Keratinocyte (primary cell): ENCODE data around the gene SLC39A1. TPM values are rescaled to one million over a fixed set of nuclear protein-coding genes. Genes with fewer than 3 reads are reported as not detected.
A peak's percentile ranks its signal among the peaks of the same experiment; 100 is the strongest.

Source experiments
- DNase-seq: peaks from one replicate; pipeline ENCODE4 v3.0.0-alpha.2; 2011; ENCODE audit warnings: low read depth, missing footprints, low spot score
- FAIRE-seq: peaks from 2 replicates; lab custom pipeline; 2011; peaks lifted over from hg19 to GRCh38; lab: Jason Lieb, UNC
- H2AFZ ChIP-seq: 2 replicates; pipeline ENCODE4 v1.6.0; 2012; ENCODE audit warnings: low read length, control low read depth, inconsistent platforms; ENCODE audit not compliant: control insufficient read depth
- H3K27ac ChIP-seq: 2 replicates; pipeline ENCODE4 v1.5.1; 2011; ENCODE audit warnings: low read length; ENCODE audit not compliant: control insufficient read depth, insufficient read depth
- H3K27me3 ChIP-seq: 3 replicates; pipeline ENCODE4 v1.6.0; 2011; ENCODE audit warnings: low read length; ENCODE audit not compliant: control insufficient read depth, insufficient read depth; ENCODE audit errors: extremely low read depth
- H3K36me3 ChIP-seq, 2 experiments: 2 replicates in 1 of 2; 3 replicates in 1 of 2; pipeline ENCODE4 v1.5.1; 2011; ENCODE audit warnings: low read length in 2 of 2, mild to moderate bottlenecking in 1 of 2; ENCODE audit not compliant: control insufficient read depth in 2 of 2, insufficient read depth in 2 of 2; ENCODE audit errors: extremely low read depth in 1 of 2
- H3K4me1 ChIP-seq: 3 replicates; pipeline ENCODE4 v1.5.1; 2011; ENCODE audit warnings: low read length; ENCODE audit not compliant: control insufficient read depth, insufficient read depth; ENCODE audit errors: extremely low read depth
- H3K4me2 ChIP-seq: 3 replicates; pipeline ENCODE4 v1.6.0; 2011; ENCODE audit warnings: low read depth, low read length; ENCODE audit not compliant: control insufficient read depth, insufficient read depth; ENCODE audit errors: extremely low read depth
- H3K4me3 ChIP-seq, 3 experiments: fragments of 200-600 bp in 1 of 3; sonication (generic) in 1 of 3; 2 replicates in 2 of 3; 3 replicates in 1 of 3; pipeline ENCODE4 v1.5.1; 2011 to 2016; ENCODE audit warnings: low read length in 3 of 3, mild to moderate bottlenecking in 3 of 3, control low read depth in 2 of 3, inconsistent platforms in 1 of 3, low read depth in 1 of 3, mixed read lengths in 1 of 3, mixed run types in 1 of 3, moderate library complexity in 1 of 3; ENCODE audit not compliant: control insufficient read depth in 2 of 3, insufficient read depth in 2 of 3; ENCODE audit errors: extremely low read depth in 1 of 3
- H3K79me2 ChIP-seq: 2 replicates; pipeline ENCODE4 v1.6.0; 2012; ENCODE audit warnings: low read length; ENCODE audit not compliant: control insufficient read depth, insufficient read depth
- H3K9ac ChIP-seq: 3 replicates; pipeline ENCODE4 v1.6.0; 2011; ENCODE audit warnings: low read length; ENCODE audit not compliant: control insufficient read depth, insufficient read depth; ENCODE audit errors: extremely low read depth
- H3K9me1 ChIP-seq: 3 replicates; pipeline ENCODE4 v1.6.0; 2011; ENCODE audit warnings: low read length; ENCODE audit not compliant: control insufficient read depth, insufficient read depth; ENCODE audit errors: extremely low read depth
- H3K9me3 ChIP-seq: 2 replicates; pipeline ENCODE4 v1.5.1; 2012; ENCODE audit warnings: low read depth, low read length; ENCODE audit not compliant: control insufficient read depth
- H4K20me1 ChIP-seq: 3 replicates; pipeline ENCODE4 v1.6.0; 2011; ENCODE audit warnings: low read length; ENCODE audit not compliant: control insufficient read depth, insufficient read depth; ENCODE audit errors: extremely low read depth
- EZH2 ChIP-seq: IDR thresholded peaks from one replicate; pipeline ENCODE4 v1.6.1; 2012; ENCODE audit warnings: inconsistent platforms, mild to moderate bottlenecking, low read length, moderate library complexity
- dilution Hi-C: fragments of 300-500 bp; cut with MboI; formaldehyde crosslinking; loops from one replicate; pipeline ENCODE4 v1.7.0; 2020; ENCODE audit warnings: low sequenced_read_pairs; ENCODE audit not compliant: extremely low pct_ligation_motif_present
- polyA plus RNA-seq, 5 experiments: library from polyadenylated mRNA; depleted of rRNA in 3 of 5; stranded (reverse) in 3 of 5; stranded (forward) in 1 of 5; unstranded in 1 of 5; fragments of >200 nt; gene quantifications; 1 replicate in 1 of 5; 2 replicates in 3 of 5; 3 replicates in 1 of 5; pipeline versions ENCODE4 v1.2.1 to v1.2.3, GENCODE V29; 2011 to 2012; ENCODE audit warnings: missing spikeins in 2 of 5, low read depth in 1 of 5, low replicate concordance in 1 of 5
- TF ChIP-seq, protein P1 (sequence below), 3 experiments: IDR thresholded peaks in 1 of 3; conservative IDR thresholded peaks in 1 of 3; optimal IDR thresholded peaks in 1 of 3; 2 replicates in 2 of 3; 3 replicates in 1 of 3; pipeline versions ENCODE3 to v1.5.1; 2011; ENCODE audit warnings: low read length in 3 of 3, mild to moderate bottlenecking in 3 of 3, moderate library complexity in 2 of 3, control low read depth in 1 of 3, inconsistent platforms in 1 of 3; ENCODE audit not compliant: insufficient read depth in 2 of 3; ENCODE audit errors: extremely low read depth in 1 of 3

SLC39A1 gene
- polyA plus RNA-seq, 1 donor (not counting 4 experiments of a cell fraction or from before 2014, with no cell fraction given) = 68.4 TPM

DNA sequence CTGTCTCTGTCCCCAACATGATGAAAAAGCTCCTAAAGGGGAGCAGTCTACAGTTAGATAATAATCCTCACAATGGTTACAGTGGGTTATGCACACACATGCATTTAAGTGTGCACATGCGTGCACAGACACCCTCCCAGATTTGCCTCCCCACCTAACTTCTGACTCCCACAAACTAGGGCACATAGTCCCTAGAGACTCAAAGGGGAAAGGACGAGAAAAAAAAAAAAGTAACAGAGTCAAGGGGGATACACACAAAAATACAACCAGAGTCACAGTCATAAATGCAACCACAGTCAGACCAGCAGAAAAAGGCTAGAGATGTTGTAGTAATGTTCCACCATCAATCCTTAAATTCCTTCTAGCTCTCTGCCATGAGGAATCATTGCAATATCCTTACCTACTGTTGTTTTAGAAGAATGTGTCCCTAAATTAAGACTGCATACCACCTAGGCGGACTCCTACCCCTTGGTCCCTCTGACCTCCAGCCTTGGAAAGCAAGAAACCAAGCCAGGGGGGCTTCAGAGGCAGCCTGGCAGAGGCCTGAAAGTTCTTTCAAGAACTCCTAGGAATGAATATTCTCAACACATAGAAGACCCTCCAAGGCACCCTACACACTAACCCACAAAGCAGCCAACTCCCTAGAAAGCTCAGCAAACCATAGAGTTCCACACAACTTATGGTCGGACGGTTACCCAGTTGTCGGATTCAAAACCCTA, 6.2 kb downstream of the SLC39A1 start:
- Histone ChIP-seq H3K36me3 (peaks cover 14 to 49% of the 10 kb centered on the region in 2 experiments), H3K27ac (peak overlapping the region; percentile 82), H3K9ac (peak overlapping the region; percentile 91), H3K27me3 (no peaks in the 10 kb centered on the region), H3K79me2 (peaks cover 66% of the 10 kb centered on the region), H3K9me3 (no peaks in the 10 kb centered on the region), H3K4me2 (peak overlapping the region; percentile 100), H3K4me3 (peak overlapping the region; percentile 92 to 99 (median 96)), H3K4me1 (peaks cover 24% of the 10 kb centered on the region), H2AFZ (no peak overlapping the region), H4K20me1 (peaks cover 3% of the 10 kb centered on the region), H3K9me1 (no peaks in the 10 kb centered on the region)
- TF ChIP-seq, protein P1, sequence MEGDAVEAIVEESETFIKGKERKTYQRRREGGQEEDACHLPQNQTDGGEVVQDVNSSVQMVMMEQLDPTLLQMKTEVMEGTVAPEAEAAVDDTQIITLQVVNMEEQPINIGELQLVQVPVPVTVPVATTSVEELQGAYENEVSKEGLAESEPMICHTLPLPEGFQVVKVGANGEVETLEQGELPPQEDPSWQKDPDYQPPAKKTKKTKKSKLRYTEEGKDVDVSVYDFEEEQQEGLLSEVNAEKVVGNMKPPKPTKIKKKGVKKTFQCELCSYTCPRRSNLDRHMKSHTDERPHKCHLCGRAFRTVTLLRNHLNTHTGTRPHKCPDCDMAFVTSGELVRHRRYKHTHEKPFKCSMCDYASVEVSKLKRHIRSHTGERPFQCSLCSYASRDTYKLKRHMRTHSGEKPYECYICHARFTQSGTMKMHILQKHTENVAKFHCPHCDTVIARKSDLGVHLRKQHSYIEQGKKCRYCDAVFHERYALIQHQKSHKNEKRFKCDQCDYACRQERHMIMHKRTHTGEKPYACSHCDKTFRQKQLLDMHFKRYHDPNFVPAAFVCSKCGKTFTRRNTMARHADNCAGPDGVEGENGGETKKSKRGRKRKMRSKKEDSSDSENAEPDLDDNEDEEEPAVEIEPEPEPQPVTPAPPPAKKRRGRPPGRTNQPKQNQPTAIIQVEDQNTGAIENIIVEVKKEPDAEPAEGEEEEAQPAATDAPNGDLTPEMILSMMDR (optimal IDR thresholded peaks at IDR 0.05 in 1 of 3, IDR thresholded peaks at IDR 0.05 in 1 of 3, conservative IDR thresholded peaks at IDR 0.05 in 1 of 3; ENCODE audit: extremely low read depth in 1 of 3, insufficient read depth in 2 of 3, low read length in 3 of 3) = no peak
- no peak for TF ChIP-seq EZH2
- DNase-seq (no peak), FAIRE-seq (no peak)
- dilution Hi-C loops = no loop called here

DNA sequence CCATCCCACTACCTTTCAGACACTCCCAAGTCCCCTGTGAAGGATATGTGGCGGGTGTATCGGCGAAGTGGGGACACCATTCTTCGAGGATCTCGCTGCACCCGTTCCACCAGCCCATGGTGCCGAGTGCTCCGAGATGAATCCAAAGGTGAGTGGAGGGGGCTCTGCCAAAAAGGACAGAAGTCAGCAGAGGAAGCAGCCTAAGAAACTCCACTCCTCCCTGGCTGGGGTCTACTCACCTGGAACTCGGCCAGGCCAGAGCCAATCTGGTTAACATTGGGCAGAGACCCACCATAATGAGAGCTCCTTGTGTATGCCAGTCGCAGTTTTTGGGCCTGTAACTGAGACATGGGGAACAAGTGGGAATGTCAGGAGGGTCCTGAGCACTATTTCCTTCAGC, 8.5 kb downstream of the SLC39A1 start:
- FAIRE-seq = no peak
- Histone ChIP-seq H2AFZ (no peak overlapping the region), H4K20me1 (peaks cover 3% of the 10 kb centered on the region), H3K9me3 (no peaks in the 10 kb centered on the region), H3K4me1 (peaks cover 14% of the 10 kb centered on the region), H3K4me3 (no peak overlapping the region), H3K9me1 (no peaks in the 10 kb centered on the region), H3K4me2 (no peak overlapping the region), H3K27ac (no peak overlapping the region), H3K36me3 (peaks cover 26 to 41% of the 10 kb centered on the region in 2 experiments), H3K79me2 (peaks cover 52% of the 10 kb centered on the region), H3K9ac (no peak overlapping the region), H3K27me3 (no peaks in the 10 kb centered on the region)
- no peak for DNase-seq
- TF ChIP-seq, protein P1 (optimal IDR thresholded peaks at IDR 0.05 in 1 of 3, IDR thresholded peaks at IDR 0.05 in 1 of 3, conservative IDR thresholded peaks at IDR 0.05 in 1 of 3; ENCODE audit: extremely low read depth in 1 of 3, insufficient read depth in 2 of 3, low read length in 3 of 3) = no peak
- no peak for TF ChIP-seq EZH2
- dilution Hi-C loops = no loop called here
